ENCODE measurements around the gene KIF6.
"Not testable (repeated sequence)": the region's sequence is repeated elsewhere in the genome, so short reads cannot be mapped to it uniquely, and the experiment has no call there.

DNA sequence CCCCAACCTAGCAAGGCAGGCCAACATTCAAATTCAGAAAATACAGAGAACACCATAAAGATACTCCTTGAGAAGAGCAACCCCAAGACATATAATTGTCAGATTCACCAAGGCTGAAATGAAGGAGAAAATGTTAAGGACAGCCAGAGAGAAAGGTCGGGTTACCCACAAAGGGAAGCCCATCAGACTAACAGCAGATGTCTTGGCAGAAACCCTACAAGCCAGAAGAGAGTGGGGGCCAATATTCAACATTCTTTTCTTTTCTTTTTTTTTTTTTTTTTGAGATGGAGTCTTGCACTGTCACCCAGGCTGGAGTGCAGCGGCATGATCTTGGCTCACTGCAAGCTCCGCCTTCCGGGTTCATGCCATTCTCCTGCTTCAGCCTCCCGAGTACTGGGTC, 215.4 kb downstream of the KIF6 start:
- TF ChIP-seq EZH2 (IDR thresholded peaks at IDR 0.05; ENCODE audit: borderline replicate concordance, low read depth, low read length, severe bottlenecking), result not testable (repeated sequence)
- TF ChIP-seq, protein P1, sequence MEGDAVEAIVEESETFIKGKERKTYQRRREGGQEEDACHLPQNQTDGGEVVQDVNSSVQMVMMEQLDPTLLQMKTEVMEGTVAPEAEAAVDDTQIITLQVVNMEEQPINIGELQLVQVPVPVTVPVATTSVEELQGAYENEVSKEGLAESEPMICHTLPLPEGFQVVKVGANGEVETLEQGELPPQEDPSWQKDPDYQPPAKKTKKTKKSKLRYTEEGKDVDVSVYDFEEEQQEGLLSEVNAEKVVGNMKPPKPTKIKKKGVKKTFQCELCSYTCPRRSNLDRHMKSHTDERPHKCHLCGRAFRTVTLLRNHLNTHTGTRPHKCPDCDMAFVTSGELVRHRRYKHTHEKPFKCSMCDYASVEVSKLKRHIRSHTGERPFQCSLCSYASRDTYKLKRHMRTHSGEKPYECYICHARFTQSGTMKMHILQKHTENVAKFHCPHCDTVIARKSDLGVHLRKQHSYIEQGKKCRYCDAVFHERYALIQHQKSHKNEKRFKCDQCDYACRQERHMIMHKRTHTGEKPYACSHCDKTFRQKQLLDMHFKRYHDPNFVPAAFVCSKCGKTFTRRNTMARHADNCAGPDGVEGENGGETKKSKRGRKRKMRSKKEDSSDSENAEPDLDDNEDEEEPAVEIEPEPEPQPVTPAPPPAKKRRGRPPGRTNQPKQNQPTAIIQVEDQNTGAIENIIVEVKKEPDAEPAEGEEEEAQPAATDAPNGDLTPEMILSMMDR (IDR thresholded peaks at IDR 0.05; ENCODE audit: borderline replicate concordance, extremely low read depth, low read length, poor library complexity, severe bottlenecking), result not testable (repeated sequence)
